HL-60 (cell line): ENCODE measurements around the gene NRCAM.

Source experiments
- DNase-seq, 2 experiments: peaks; one replicate each; pipeline ENCODE4 v3.0.0-alpha.2; 2010 to 2020; ENCODE audit warnings: low read depth in 1 of 2, low spot score in 1 of 2
- H3K27ac ChIP-seq: fragments of 250-450 bp; sonication (Bioruptor Pico); replicated peaks from 2 replicates; pipeline ENCODE4 v1.5.1; 2020; ENCODE audit warnings: mild to moderate bottlenecking, moderate library complexity
- H3K27me3 ChIP-seq: fragments of 250-450 bp; sonication (Bioruptor Pico); 2 replicates; pipeline ENCODE4 v1.5.1; 2021; ENCODE audit warnings: mild to moderate bottlenecking, moderate library complexity; ENCODE audit not compliant: insufficient read depth, poor library complexity, severe bottlenecking
- H3K4me3 ChIP-seq: replicated peaks from 2 replicates; pipeline ENCODE4 v1.5.1; 2011; ENCODE audit warnings: mild to moderate bottlenecking, control low read depth, low read length; ENCODE audit not compliant: insufficient read depth
- CTCF ChIP-seq: IDR thresholded peaks from one replicate; pipeline ENCODE4 v1.5.1; 2011; ENCODE audit warnings: low read length, control low read depth, inconsistent platforms; ENCODE audit not compliant: insufficient read depth
- GABPA ChIP-seq: IDR thresholded peaks from 2 replicates; pipeline ENCODE4 v1.6.1; 2012; ENCODE audit warnings: low read depth
- POLR2AphosphoS5 ChIP-seq: IDR thresholded peaks from 2 replicates; pipeline ENCODE4 v1.6.1; 2012; ENCODE audit warnings: low read depth
- REST ChIP-seq: IDR thresholded peaks from 2 replicates; pipeline ENCODE4 v1.6.1; 2012; ENCODE audit warnings: low read depth; ENCODE audit not compliant: insufficient replicate concordance
- SPI1 ChIP-seq: IDR thresholded peaks from 2 replicates; pipeline ENCODE4 v1.6.1; 2012; ENCODE audit warnings: low read depth, mild to moderate bottlenecking, borderline replicate concordance

NRCAM gene

DNA sequence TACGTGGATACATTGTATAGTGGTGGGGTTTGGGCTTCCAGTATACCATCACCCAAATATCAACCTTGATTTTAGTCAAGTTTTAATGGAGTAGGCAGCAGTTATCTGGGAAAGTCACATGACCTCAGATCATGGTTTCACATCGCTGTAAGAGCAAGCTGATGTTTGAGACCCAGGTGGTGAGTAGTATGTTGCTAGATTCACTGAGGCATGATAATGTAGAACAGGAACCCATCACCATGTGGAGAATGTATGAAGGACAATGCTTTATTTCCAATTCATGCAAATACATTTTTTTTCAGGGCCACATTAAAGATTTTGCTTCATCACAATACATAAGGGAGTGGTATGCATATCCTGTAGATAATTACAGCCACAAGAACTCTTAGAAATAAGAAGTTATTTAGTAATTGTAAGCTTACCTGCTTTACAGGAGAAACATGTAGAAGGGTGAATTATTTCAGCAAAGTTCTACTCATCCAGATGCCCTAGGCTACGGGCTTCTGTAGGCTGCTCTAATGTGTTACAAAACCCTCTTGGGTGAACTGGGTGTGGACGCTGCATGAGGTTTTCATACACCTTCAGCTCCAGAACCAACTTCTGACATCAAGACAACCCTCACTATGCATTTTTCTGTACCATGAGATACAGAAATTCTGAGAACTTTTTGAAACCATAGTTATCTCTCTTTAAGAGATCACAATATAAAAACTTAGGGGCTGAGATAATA lies 298.5 kb downstream of the NRCAM start:
- Histone ChIP-seq H3K4me3 (no peak overlapping the region), H3K27ac (no peak overlapping the region), H3K27me3 (peaks cover 18% of the 10 kb centered on the region)
- TF ChIP-seq SPI1, result no peak
- TF ChIP-seq POLR2AphosphoS5, result no peak
- TF ChIP-seq CTCF, result no peak
- TF ChIP-seq REST, result no peak
- TF ChIP-seq GABPA, result no peak
- DNase-seq, result no peak

GRCh38 chr7:108156897-108157605 lies 299.2 kb downstream of the NRCAM start:
- Histone ChIP-seq H3K4me3 (no peak overlapping the region), H3K27me3 (peaks cover 18% of the 10 kb centered on the region), H3K27ac (no peak overlapping the region)
- no peak for DNase-seq
- TF ChIP-seq GABPA, result no peak
- TF ChIP-seq SPI1, result peak; percentile 30; the same call in 1 of the 2 replicates

DNA sequence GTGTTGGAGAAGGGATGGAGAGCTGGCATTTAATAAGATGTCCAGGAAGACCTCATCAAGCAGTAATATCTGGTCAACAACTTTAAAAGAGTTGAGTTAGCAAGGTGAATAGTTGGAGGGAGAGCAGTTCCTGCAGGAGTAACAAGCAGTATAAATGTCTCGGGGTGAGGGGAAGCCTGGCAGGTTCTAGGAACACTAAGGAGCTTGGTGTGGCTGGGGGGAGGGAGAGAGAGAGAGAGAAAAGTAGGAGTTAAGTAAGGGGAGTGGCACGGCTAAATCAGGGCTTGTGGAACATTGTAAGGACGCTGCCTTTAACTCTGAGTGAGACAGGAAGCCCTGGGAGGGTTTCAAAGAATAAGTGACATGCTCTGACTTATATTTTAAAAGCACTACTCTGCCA lies 304.0 kb downstream of the NRCAM start:
- Histone ChIP-seq H3K27me3 (peaks cover 10% of the 10 kb centered on the region), H3K4me3 (no peak overlapping the region), H3K27ac (no peak overlapping the region)
- no peak for DNase-seq
- TF ChIP-seq SPI1, result no peak
- TF ChIP-seq POLR2AphosphoS5, result no peak
- TF ChIP-seq REST, result no peak
- TF ChIP-seq GABPA, result no peak
- no peak for TF ChIP-seq CTCF

- no peak for TF ChIP-seq CTCF
- TF ChIP-seq SPI1, result peak; percentile 65; the same call in 1 of the 2 replicates
- no peak for TF ChIP-seq REST
- Histone ChIP-seq H3K4me3 (no peak overlapping the region), H3K27me3 (peaks cover 2% of the 10 kb centered on the region), H3K27ac (no peak overlapping the region)
- DNase-seq, result no peak
These were observed 306.3 kb downstream of the NRCAM start for GRCh38 chr7:108149908-108150307.
